ENCODE data around the gene APBB2. TPM values are rescaled to one million over a fixed set of nuclear protein-coding genes. Genes with fewer than 3 reads are reported as not detected.

Gene APBB2
- total RNA-seq, 4 donors from 2014 or later: 42.4 to 95.8 (median 51.3) TPM

DNA sequence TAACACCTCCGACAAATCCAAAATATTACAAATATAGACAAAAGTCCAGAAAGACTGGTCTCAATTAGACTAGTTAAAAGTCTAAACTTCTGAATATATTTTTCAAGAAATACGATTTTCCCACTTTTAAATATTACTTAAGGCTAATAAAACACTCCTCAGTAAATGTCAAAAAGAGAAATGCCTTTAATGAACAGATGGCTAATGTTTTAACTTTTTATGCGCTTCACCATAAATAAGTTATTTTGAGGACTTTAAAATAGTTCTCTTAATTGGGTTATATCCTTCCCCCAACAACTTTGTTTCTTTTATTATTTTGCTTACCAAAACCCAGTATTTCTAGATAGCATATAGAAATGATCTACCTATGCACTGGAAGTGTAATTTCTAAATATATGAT lies 201.4 kb downstream of the APBB2 start:
- H3K4me1 ChIP-seq: peaks cover 4% of the 10 kb centered on the region
- H3K27me3 ChIP-seq: no peaks in the 10 kb centered on the region
- no peak for DNase-seq (ENCODE audit: low spot score in 2 of 2)
- H3K36me3 ChIP-seq: no peaks in the 10 kb centered on the region
- H3K27ac ChIP-seq: no peak overlapping the region
- no peak overlapping the region for H3K4me3 ChIP-seq
- no peaks in the 10 kb centered on the region for H3K9me3 ChIP-seq
- 79% methylated on average over 3 of the region's 3 CpGs for WGBS
- no peak for TF ChIP-seq POLR2A (IDR thresholded peaks at IDR 0.05)
- TF ChIP-seq POLR2AphosphoS5 (IDR thresholded peaks at IDR 0.05): no peak
- TF ChIP-seq, protein P1, sequence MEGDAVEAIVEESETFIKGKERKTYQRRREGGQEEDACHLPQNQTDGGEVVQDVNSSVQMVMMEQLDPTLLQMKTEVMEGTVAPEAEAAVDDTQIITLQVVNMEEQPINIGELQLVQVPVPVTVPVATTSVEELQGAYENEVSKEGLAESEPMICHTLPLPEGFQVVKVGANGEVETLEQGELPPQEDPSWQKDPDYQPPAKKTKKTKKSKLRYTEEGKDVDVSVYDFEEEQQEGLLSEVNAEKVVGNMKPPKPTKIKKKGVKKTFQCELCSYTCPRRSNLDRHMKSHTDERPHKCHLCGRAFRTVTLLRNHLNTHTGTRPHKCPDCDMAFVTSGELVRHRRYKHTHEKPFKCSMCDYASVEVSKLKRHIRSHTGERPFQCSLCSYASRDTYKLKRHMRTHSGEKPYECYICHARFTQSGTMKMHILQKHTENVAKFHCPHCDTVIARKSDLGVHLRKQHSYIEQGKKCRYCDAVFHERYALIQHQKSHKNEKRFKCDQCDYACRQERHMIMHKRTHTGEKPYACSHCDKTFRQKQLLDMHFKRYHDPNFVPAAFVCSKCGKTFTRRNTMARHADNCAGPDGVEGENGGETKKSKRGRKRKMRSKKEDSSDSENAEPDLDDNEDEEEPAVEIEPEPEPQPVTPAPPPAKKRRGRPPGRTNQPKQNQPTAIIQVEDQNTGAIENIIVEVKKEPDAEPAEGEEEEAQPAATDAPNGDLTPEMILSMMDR (IDR thresholded peaks at IDR 0.05): no peak
- no peak for TF ChIP-seq EP300 (IDR thresholded peaks at IDR 0.05)

DNA sequence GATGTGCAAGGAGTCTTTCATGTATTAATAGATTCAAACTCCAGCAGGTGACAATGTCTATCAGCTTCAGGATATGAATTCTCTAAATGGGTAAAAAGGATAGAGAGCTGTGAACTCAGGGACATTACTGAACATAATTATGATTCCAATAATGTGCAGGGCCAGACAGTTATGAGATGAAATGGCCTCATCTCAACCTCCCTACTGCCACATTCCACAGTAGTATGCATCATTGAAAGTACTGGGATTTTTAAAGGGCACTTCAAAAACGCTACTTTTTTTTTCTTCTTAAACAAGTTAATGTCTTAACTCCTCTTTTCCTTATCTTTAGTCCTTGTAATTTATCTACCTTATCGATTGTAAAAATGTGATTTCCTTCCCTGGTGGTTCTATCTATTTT lies 202.0 kb downstream of the APBB2 start:
- WGBS: 64% methylated on average over 2 of the region's 2 CpGs
- no peak for TF ChIP-seq EP300 (IDR thresholded peaks at IDR 0.05)
- TF ChIP-seq, protein P1 (IDR thresholded peaks at IDR 0.05): no peak
- no peak for TF ChIP-seq POLR2A (IDR thresholded peaks at IDR 0.05)
- TF ChIP-seq POLR2AphosphoS5 (IDR thresholded peaks at IDR 0.05): no peak
- Histone ChIP-seq H3K27me3 (no peaks in the 10 kb centered on the region), H3K9me3 (no peaks in the 10 kb centered on the region), H3K36me3 (no peaks in the 10 kb centered on the region), H3K4me1 (peaks cover 4% of the 10 kb centered on the region), H3K27ac (no peak overlapping the region), H3K4me3 (no peak overlapping the region)
- no peak for DNase-seq (ENCODE audit: low spot score in 2 of 2)

DNA sequence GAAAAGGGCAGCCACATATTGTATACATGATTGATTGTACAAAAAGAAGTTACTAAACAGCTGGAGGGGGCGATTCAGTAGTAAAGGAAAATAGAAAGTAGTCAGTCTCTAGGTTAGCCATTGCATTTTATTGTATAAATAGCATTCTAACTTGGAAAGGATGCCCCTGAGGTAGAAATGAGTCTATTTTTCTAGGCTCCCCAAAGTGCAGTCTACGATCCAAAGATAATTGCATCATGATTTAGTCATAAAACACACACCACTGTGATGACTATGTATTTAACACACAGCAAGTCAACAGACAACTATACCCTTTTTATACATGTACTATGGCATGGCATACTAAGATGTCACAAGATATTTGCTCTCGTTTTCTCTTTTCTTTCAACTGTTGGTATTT lies 204.9 kb downstream of the APBB2 start:
- DNase-seq (ENCODE audit: low spot score in 2 of 2): no peak
- no peak overlapping the region for H3K27ac ChIP-seq
- H3K27me3 ChIP-seq: no peaks in the 10 kb centered on the region
- peaks cover 4% of the 10 kb centered on the region for H3K4me1 ChIP-seq
- no peaks in the 10 kb centered on the region for H3K9me3 ChIP-seq
- H3K36me3 ChIP-seq: no peaks in the 10 kb centered on the region
- TF ChIP-seq POLR2A (IDR thresholded peaks at IDR 0.05) (no peak), EP300 (IDR thresholded peaks at IDR 0.05) (no peak), POLR2AphosphoS5 (IDR thresholded peaks at IDR 0.05) (no peak)
- TF ChIP-seq, protein P1 (IDR thresholded peaks at IDR 0.05): no peak
- 77% methylated on average over 3 of the region's 3 CpGs for WGBS
- H3K4me3 ChIP-seq: no peak overlapping the region

DNA sequence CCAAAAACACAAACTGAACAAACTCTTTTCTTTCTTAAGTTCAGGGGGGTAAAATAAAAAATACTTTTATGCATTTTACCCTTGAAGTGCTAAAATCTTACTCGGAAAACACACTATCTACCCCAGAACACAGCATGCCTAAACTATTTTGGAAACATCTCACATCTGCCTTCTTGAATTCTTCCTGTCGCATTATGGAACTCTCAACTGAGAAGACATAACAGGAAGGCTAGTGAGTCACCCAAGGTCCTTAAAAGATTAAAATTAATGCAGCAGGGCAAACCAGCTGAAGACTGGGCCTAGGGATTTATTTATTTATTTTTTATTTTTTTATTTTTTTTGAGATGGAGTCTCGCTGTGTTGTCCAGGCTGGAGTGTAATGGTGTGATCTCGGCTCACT lies 208.2 kb downstream of the APBB2 start:
- Histone ChIP-seq H3K36me3 (no peaks in the 10 kb centered on the region), H3K4me1 (no peaks in the 10 kb centered on the region), H3K9me3 (no peaks in the 10 kb centered on the region), H3K27me3 (no peaks in the 10 kb centered on the region), H3K4me3 (no peak overlapping the region), H3K27ac (no peak overlapping the region)
- WGBS: 97% methylated on average over 4 of the region's 4 CpGs
- no peak for DNase-seq (ENCODE audit: low spot score in 2 of 2)
- TF ChIP-seq POLR2A (IDR thresholded peaks at IDR 0.05): no peak
- no peak for TF ChIP-seq POLR2AphosphoS5 (IDR thresholded peaks at IDR 0.05)
- TF ChIP-seq, protein P1 (IDR thresholded peaks at IDR 0.05): no peak
- no peak for TF ChIP-seq EP300 (IDR thresholded peaks at IDR 0.05)

DNA sequence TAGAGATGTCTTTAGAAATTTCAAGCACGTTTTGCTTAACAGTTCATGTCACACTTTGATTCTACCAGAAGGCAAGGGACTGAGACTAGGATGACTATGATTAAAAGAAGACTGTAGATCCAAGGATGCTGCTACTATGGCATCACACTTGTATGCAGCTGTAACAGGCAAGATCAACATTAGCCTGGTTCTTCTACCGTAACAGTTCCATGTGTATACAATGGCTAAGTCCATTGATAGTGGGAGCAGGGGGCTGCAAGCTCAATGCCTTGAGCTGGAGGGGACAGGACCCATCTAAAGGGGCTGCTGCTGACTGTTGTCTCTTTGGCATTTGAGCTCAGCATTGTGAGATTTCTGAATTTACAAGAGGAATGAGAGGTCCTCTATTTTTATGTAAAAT lies 212.0 kb downstream of the APBB2 start:
- no peak overlapping the region for H3K27ac ChIP-seq
- TF ChIP-seq POLR2AphosphoS5 (IDR thresholded peaks at IDR 0.05): no peak
- H3K4me1 ChIP-seq: no peaks in the 10 kb centered on the region
- H3K9me3 ChIP-seq: no peaks in the 10 kb centered on the region
- DNase-seq (ENCODE audit: low spot score in 2 of 2): no peak
- WGBS: 85% methylated on average over 2 of the region's 2 CpGs
- no peaks in the 10 kb centered on the region for H3K36me3 ChIP-seq
- H3K4me3 ChIP-seq: no peak overlapping the region
- no peaks in the 10 kb centered on the region for H3K27me3 ChIP-seq

DNA sequence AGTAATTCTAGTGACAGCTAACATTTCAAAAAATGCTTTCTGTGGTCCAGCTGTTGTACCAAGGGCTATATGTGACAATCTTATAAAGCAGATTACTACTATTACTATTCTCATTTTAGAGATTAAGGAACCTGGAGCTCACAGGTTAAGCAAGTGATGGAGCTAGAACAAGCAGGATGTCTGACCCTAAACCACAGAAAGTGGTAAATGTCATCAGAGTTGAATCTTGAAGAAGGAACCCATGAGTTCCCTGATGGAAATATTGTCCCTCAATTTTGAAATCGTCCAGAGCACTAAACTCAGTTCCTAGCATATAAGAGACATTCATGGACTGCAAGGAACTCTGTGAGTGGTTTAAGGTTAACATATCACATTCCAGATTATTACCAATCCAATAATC lies 214.0 kb downstream of the APBB2 start:
- Histone ChIP-seq H3K36me3 (no peaks in the 10 kb centered on the region), H3K4me1 (no peaks in the 10 kb centered on the region), H3K27ac (no peak overlapping the region), H3K9me3 (no peaks in the 10 kb centered on the region), H3K4me3 (no peak overlapping the region), H3K27me3 (no peaks in the 10 kb centered on the region)
- no peak for TF ChIP-seq POLR2AphosphoS5 (IDR thresholded peaks at IDR 0.05)
- no peak for TF ChIP-seq POLR2A (IDR thresholded peaks at IDR 0.05)
- no peak for TF ChIP-seq EP300 (IDR thresholded peaks at IDR 0.05)
- TF ChIP-seq, protein P1 (IDR thresholded peaks at IDR 0.05): no peak
- DNase-seq (ENCODE audit: low spot score in 2 of 2): no peak
- WGBS: 91% methylated on average over 1 of the region's 1 CpG
